ENCODE results near the gene TRAPPC5.

GRCh38 chr19:7690779-7691258, 10.2 kb downstream of the TRAPPC5 start:
- TF ChIP-seq CTCF (IDR thresholded peaks at IDR 0.05) = no peak
- no peak for TF ChIP-seq POLR2AphosphoS5 (IDR thresholded peaks at IDR 0.05; ENCODE audit: low read depth, low read length)
- TF ChIP-seq EP300 (IDR thresholded peaks at IDR 0.05; ENCODE audit: borderline replicate concordance in 1 of 2, low read depth in 1 of 2, low read length in 1 of 2) = no peak
- TF ChIP-seq EZH2phosphoT487 (IDR thresholded peaks at IDR 0.05; ENCODE audit: borderline replicate concordance, low read depth) = no peak
- TF ChIP-seq RAD21 (IDR thresholded peaks at IDR 0.05; ENCODE audit: low read length) = no peak
- TF ChIP-seq CHD2 (IDR thresholded peaks at IDR 0.05; ENCODE audit: low read length, partially characterized antibody) = no peak
